NCI-H345 treated with DMSO at 0.1 percent for 48 hours (cell line): Measurements from ENCODE around the gene PSMD8.
A peak's percentile ranks its signal among the peaks of the same experiment; 100 is the strongest.

Experiments used
- DNase-seq: peaks from one replicate; lab custom pipeline; 2025; ENCODE audit not compliant: unreplicated experiment; lab: John Stamatoyannopoulos, UW

The PSMD8 gene

DNA sequence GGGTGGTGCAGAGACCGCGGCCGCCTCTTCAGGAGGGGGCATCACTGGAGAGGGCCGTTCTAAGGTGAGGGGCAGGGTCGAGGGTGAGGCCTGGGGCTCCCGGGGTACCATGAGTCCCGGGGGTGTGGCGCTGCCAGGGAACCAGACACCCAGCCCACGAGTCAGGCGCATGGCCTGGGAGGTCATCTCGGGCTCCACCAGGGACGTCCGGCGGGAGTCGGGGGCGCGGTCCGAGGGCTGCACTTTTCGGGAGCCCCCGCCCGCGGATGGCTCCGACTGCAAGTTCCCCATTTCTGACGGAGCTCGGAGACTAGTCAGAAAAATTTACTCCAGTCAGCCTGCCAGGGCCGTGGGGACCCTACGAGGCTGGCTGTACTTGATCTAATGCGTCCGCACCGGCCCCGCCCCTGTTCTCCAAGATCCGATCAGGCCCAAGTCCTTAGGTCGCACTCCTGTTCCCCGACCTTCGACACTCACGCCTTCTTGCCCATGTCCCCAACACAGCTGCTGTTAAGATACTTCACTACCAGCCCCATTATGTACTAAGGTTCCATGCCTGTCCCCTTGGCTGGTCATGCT lies 12.7 kb downstream of the PSMD8 start:
- DNase-seq, result no peak

- DNase-seq, result peak; percentile 99
These were observed 13.4 kb downstream of the PSMD8 start, which contains the start of gene GGN for GRCh38 chr19:38387550-38388348. Gene GGN (minus strand): TSS chr19:38388034. CDS start chr19:38387261, 773 bp downstream.

DNA sequence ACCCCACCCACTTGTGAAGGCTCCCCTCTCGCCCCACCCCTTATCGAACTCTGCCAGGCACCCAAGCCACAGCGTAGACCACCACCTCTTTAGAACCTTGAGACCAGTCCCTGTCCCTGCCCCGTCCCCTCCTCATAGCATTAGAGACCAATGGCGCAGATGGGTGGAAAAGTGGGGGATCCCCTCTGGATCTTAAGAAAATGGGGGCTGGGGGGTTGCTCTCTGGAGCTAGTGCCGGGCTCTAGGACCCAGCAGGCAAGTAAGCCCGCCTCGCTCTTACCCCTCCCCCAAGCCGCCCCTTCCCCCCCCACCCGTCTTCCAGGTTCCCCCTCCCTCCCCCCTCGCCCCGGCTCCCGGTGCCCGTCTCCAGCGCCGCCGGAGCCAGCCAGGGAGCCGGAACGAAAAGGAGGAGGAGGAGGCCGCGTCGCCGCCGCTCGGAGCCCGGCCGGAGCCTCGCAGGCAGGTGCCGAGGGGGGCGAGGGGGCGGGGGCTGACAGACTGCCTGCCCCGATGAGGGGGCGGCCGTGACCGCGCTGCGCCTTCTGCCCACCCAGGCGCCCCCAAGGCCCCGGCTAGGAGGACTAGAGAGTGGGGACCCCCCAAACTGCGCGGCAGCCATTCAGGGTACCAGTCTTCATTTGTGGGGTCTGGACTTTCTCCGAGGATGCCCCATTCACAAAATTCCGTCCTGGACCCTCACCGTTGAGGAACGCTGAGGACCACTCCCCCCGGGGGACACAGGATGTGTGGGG lies 14.2 kb downstream of the PSMD8 start, which contains the start of gene SPRED3:
Gene SPRED3, plus strand, starts transcription at position 349 of the 752 bp plus-strand sequence. CDS start 1,606 bp downstream, outside the sequence.
- DNase-seq, result peak; percentile 96

DNA sequence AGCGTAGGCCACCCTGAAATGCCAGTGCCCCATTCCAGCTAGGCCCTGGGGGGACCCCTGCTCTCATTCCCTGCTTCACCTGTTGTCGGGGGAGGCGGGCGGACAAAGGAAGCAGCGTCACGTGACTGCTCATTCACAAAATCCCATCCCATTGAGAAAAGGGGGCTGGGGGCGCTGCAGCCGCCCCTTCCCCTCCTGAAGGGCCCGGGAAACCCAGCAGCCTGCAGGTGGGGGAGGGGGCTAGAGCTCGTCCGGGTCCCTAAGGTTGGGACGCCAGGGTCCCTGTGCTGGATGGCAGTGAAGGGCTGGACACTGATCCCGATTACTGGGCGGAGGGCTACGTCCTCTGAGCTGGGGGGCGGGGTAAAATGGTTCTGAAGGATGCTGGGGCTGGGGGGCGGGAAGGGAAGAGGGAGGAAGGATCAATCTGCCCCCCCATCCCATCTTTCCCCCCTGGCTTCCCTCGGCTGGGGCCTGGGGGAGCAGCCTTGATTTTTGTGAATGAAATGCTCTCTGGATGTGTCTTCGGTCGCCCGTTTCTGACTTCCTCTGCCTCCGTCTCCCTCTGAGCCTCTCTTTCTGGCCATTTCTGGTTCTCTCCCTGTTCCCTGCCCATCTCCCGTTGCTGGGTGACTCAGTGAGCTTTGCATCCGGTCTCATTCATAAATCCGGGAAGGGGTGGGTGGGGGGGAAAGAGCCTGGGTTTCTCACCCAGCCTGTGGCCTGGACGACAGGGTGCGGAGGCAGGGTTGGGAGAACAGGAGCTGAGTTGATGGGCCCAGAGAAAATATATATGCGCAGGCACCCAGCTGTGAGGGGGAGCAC lies 14.9 kb downstream of the PSMD8 start:
- peak; percentile 58 for DNase-seq

DNA sequence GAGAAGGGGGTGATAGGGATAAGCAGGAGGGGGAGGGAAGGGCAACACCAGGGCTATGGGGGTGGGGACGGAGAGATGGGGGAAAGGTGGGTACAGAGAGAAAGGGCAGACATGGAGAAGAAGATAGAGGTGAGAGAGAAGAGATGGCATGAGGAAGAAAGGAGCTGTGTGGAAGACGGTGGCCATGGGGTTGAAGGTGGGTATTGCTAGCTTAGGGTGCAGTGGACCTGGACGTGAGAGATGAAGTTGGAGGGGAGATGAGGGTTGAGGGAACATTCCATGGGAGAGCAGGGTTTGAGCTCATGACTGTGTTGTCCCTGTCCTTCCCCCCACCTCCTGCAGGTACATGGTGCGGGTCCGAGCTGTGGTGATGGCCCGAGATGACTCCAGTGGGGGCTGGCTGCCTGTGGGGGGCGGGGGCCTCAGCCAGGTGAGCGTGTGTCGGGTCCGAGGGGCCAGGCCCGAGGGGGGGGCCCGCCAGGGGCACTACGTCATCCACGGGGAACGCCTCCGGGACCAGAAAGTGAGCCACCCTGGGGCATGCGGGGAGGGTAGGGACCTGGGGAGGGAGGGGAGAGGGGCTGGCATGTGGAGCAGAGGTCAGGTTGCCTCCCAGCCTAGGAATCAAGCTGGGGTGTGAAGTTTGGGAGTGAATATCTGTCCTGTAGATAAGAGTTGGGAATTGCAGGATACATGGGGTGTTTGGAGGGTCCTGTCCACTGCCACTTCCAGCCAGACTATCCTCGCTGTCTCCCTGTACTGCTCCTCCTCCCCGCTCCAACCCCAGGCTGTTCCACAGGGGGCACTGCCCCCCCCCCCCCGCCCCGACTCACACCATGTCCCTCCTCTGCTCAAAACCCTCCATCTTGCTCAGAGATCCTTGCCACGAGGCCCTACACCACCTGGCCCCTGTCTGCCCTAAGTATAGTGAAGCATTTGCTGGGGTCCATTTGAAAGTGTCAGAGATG lies 15.9 kb downstream of the PSMD8 start:
- DNase-seq, result no peak

GRCh38 chr19:38391911-38392464 lies 17.6 kb downstream of the PSMD8 start:
- no peak for DNase-seq

GRCh38 chr19:38392707-38393308 lies 18.4 kb downstream of the PSMD8 start:
- no peak for DNase-seq

DNA sequence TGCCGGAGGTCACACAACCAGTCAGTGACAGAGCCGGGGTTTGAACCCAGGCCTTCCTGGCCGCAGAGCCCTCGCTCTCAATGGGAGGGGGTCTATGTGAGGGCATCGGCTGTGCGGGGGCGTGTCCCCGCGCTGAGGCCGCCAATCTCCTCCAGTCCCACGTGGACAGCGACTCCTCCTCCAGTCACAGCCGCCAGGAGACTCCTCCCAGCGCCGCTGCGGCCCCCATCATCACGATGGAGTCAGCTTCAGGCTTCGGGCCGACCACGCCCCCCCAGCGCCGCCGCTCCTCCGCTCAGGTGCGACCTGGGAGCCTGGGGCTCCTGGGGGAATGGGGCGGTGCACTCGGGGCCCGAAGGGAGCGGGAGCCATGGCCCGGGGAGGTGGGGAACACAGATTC lies 20.1 kb downstream of the PSMD8 start:
- DNase-seq, result no peak

GRCh38 chr19:38395381-38396114 lies 21.2 kb downstream of the PSMD8 start:
- DNase-seq, result no peak

DNA sequence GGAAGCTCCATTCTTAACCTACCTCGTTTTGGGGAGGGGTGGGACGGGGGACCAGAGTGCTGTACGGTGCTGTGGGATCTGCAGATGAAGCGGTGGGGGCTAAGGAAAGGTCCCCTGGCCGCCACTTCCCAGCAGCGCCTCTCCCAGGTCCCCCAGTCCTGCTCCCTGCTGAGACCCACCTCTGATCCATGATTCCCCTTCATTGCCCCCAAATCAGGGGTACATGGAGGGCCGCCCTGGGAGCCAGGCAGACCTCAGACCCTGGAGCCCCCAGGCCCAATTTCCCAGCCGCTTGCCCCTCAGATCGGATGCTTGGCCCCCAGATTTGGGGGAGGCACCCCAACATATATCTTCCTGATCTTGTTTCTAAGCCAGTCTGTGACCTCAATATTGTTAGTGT lies 24.7 kb downstream of the PSMD8 start:
- DNase-seq, result no peak

GRCh38 chr19:38399537-38399936 lies 25.2 kb downstream of the PSMD8 start:
- DNase-seq, result no peak

GRCh38 chr19:38400361-38400760 lies 26.0 kb downstream of the PSMD8 start:
- no peak for DNase-seq

DNA sequence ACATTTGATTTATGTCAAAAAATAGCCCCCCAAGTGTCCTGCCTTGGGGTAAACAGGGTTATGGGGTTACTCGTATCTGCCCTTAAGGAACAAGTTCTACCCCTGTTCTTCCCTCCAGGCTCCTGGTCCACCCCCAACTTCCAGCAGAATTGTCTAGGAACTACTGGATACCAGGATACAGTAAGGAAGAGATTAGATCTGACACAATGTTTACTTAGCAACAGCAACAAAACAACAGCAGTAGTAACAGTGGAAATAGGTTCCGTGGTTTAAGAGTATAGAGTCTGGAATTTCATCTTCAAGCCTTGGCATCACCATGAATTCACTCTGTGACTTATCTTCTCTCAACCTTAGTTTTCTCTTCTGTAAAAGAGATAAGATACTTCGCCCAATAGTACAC lies 26.8 kb downstream of the PSMD8 start:
- no peak for DNase-seq

GRCh38 chr19:38402623-38402966 lies 28.2 kb downstream of the PSMD8 start:
- no peak for DNase-seq

- peak; percentile 99 for DNase-seq
These were observed 28.8 kb downstream of the PSMD8 start, which contains the start of gene FAM98C for GRCh38 chr19:38402967-38403674. Gene FAM98C (plus strand): TSS chr19:38403093. CDS start chr19:38403154, 61 bp downstream.

DNA sequence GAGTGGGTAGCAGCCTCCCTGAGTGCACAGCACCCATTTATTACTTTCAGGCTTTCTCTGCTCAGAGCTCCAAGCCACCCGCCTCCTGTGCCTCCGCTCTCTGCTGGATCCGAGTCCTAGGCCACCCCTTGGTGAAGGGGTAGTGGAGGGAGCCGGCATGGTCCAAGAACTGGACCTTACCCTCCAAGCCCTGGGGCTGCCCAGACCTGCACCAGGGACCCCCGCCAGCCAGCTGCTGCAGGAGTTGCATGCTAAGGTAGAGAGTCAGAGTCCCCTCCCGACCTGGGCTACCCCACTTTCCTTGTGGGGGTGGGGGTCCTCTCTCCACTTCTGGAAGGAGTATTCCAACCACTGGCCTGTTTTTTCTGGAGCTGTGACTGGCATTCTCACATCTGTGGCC lies 30.5 kb downstream of the PSMD8 start:
- no peak for DNase-seq

DNA sequence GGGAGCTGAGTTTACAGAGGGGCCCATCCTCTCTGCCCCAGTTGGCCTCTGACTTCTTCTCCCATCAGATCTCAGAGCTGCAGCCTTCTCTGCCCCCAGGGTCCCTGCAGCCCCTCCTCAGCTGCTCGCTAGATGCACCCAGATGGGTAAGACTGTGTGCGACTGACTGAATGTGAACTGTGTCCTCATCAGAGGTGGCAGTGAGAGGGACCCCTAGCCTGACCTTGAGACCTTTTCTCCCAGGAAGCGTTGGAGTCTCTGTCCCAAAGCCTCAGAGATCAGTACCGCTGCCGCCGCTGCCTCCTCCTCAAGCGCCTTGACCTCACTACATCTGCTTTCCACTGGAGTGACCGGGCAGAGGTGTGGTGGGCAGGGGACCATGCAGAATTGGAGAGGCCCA lies 30.9 kb downstream of the PSMD8 start:
- no peak for DNase-seq
